ENCODE measurements around the gene ARMC6.

The ARMC6 gene

DNA sequence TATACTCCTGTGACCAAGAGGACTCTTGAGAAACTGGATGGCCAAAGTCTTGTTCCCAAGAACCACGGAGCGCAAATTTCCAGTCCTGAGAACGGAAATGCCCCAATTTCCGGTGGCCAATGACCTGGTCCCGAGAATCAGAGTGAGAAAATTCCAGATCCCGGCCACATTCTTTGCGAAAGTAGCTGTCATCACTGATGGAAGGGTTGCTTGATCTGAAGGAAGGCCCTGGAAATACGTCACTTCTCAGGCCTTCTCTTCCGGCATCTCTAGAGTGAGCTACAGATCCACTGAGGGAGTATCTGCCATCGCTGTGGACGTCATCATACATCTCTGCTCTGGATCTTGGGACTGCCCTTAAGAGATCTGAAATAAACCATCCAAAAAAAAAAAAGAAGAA lies 7.5 kb upstream of the ARMC6 start:
- DNase-seq = no peak

GRCh38 chr19:19026299-19026971 lies 7.0 kb upstream of the ARMC6 start:
- DNase-seq = no peak

GRCh38 chr19:19027228-19027627 lies 6.2 kb upstream of the ARMC6 start:
- DNase-seq = no peak

DNA sequence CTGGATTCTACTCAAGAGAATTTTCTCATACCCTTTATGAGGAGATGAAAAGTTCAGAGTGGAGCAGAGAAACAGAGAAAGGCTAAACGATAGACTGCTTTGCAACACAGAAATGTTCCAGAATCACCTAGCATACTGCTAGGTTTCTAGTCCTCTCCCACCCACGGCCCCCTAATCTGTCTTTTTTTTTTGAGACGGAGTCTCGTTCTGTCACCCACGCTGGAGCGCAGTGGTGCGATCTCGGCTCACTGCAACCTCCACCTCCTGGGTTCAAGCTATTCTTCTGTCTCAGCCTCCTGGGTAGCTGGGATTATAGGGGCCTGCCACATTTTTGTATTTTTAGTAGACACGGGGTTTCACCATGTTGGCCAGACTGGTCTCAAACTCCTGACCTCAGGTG lies 4.9 kb upstream of the ARMC6 start:
- DNase-seq = no peak

DNA sequence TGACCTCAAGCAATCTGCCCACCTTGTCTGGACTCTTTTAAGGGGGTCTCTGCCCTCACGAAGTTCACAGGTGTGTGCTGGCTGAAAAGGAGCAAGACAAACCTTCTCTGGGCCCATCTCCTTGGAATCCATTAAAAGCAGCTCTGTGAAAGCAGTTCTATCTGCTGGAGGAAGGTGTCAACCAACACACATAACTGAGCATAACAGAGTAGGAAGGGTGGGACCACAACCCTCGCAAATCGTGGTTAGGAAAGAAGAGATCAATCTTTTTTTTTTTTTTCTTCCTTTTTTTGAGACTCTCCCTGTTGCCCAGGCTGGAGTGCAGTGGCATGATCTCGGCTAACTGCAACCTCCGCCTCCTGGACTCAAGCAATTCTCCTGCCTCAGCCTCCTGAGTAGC lies 1.5 kb upstream of the ARMC6 start:
- no peak for DNase-seq

- DNase-seq = peak; percentile 93
These were observed 805 bp upstream of the ARMC6 start for GRCh38 chr19:19032420-19033175.

DNA sequence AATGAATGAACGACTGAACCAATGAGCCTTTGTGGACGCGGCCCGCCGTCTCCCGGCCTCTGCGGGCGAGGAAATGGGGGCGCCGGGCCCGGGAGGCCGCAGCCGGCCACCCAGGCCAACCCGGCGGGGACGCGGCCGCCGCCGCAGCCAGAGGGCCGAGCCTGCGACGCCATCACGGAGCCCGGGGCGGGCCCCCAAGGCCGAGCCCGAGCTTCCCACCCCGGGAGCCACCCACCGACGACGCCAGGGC lies 302 bp upstream of the ARMC6 start:
- DNase-seq = no peak

- DNase-seq = peak; percentile 89
These were observed 811 bp downstream of the ARMC6 start for GRCh38 chr19:19034204-19034624.

- peak; percentile 34 for DNase-seq
These were observed 6.5 kb downstream of the ARMC6 start for GRCh38 chr19:19039901-19040300.

DNA sequence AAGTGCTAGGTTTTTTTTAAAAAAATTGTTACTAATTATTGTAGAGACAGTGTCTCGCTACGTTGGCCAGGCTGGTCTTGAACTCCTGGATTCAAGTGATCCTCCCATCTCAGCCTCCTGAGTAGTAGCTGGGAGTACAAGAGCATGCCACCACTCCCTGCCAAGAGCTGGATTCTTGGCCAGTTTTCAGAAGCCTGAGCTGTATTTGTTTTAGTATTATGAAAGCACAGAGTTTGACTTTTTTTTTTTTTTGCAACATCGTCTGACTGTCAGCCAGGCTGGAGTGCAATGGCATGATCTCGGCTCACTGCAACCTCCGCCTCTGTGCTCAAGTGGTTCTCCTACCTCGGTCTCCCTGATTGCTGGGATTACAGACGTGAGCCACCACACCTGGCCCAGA lies 7.0 kb downstream of the ARMC6 start:
- DNase-seq = no peak

DNA sequence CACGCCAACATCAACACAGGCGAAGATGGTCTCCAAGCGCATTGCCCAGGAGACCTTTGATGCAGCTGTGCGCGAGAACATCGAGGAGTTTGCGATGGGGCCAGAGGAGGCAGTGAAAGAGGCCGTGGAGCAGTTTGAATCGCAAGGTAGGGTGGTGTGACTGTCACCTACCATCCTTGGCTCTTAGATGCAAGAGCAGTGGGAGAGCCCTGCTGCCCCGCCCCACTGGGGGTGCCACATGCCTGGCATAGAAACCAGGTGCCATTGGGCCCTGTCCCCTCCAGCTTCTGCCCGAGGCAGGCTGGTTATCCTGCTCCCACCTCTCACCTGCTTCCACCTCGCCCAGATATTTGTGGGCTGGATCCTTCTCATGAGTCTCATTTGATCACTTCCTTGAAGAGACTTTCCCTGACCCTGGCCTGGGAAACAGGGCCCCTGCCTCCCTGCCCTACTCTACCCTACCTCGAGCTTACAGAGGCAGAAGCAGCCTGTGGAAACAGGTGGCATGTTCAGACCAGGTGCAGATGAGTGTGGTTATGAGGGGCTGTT lies 9.4 kb downstream of the ARMC6 start:
- no peak for DNase-seq

DNA sequence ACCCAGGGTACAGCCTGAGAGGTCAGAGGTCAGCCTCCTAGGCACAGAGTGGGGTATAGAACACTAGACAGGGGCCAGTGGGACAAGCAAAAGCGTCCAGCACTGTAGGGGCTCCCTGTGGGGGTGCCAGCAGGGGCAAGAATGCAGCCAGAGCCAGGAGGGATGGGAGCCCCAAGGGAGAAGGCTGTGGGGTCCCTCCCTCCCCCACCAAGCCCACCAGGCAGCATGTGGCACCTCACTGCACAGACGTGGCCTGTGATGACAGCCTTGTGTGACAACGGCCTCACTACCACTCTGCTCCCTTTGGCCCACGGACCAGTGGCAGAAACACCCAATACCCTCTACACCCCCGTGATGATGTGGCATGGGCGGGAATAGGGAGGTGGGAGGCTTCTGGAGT lies 10.1 kb downstream of the ARMC6 start:
- DNase-seq = no peak

DNA sequence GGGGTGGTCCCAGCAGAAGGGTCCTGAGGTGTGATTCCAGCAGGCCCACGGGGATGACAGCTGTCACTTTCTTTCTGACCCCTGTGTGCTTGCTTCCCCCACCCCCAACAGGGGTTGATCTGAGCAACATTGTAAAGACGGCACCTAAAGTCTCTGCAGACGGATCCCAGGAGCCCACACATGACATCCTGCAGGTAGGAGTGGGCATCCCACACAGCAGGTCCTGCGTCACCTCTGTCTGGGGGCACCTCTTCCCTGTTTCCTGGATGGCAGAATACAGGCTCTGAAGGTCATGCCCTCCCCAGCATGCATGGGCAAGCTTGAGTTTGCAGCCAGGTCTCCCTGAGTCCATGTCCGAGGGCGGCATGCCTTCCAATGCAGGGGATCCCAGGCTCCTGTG lies 10.5 kb downstream of the ARMC6 start:
- no peak for DNase-seq

- DNase-seq = no peak
These were observed 16.0 kb downstream of the ARMC6 start for GRCh38 chr19:19049406-19049805.

DNA sequence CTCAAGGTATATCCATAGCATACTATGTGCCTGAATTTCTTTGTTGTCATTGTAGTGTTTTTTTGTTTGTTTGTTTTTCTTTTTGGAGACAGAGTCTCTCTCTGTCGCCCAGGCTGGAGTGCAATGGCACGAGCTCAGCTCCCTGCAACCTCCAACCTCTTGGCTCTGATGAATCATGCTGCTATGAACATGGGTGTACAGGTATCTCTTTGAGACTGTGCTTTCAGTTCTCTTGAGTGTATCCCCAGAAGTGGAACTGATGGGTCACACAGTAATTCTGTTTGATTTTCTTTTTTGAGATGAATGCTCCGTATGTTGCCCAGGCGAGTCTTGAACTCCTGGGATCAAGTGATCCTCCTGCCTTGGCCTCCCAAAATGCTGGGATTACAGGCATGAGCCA lies 16.7 kb downstream of the ARMC6 start:
- no peak for DNase-seq

DNA sequence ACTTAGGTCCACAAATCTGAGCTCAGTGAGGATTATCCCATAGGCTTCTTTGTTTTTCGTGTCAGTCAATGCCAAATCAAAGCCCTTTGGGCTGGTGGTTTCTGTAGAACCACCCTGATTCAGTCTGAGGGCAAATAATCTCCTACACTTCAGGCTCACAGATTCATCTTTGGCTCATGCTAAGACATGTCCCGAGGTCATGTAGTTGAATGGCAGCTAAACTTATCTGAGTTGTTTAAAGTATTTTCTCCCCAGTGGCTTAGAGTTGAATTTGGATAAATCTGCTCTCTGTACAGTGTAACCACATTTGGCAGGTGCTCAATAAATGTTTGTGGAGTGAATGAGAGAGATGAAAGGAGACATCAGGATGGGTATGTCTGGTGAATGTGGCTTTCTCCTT lies 17.3 kb downstream of the ARMC6 start:
- no peak for DNase-seq

- DNase-seq = no peak
These were observed 18.2 kb downstream of the ARMC6 start for GRCh38 chr19:19051478-19052213.

DNA sequence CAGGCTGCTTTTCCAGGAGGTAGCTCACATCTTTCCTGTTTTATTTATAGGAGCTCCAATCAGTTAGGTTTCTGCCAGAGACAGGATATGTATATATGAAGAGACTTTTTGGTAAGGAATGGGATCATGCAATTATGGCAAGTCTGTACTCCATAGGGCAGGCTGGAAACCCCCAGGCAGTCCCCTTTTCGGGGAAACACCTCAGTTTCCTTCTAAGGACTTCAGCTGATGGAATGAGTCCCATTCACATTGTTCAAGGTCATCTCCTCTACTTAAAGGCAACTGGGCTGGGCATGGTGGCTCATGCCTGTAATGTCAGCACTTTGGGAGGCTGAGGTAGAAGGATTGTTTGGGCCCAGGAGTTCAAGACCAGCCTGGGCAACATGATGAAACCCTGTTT lies 19.5 kb downstream of the ARMC6 start:
- no peak for DNase-seq

DNA sequence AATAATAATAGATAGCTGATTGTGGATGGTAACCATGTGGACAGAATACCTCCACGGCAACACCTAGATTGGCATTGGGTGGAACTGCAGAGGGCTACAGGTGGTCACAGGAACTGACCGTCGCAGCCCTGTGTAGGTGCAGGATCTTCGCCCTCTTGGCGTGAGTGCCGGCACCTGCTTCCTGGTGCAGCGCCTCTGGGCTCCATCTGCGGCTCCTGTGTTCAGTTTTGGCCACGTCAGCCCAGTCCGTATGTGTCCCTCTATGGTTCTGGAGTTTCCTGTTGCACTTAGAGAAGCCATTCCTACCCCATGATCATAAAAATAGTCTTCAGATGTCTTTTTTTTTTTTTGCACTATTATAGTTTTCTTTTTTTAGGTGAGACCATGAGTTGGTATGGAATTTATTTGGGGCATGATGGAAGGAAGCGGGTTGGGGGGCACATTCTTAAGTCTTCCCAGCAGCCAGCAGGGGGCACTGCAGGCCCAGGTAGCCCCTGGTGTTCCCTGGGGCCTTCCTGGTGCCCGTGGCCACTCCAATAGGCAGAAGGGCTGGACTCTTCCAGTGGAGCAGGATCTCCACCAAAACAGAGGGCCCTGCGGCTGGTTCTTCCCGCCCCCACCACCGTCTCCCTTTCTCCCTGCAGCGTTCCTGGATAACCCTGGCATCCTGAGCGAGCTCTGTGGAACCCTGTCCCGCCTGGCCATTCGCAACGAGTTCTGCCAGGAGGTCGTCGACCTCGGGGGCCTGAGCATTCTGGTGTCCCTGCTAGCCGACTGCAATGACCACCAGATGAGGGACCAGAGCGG lies 20.3 kb downstream of the ARMC6 start:
- DNase-seq = peak; percentile 45

DNA sequence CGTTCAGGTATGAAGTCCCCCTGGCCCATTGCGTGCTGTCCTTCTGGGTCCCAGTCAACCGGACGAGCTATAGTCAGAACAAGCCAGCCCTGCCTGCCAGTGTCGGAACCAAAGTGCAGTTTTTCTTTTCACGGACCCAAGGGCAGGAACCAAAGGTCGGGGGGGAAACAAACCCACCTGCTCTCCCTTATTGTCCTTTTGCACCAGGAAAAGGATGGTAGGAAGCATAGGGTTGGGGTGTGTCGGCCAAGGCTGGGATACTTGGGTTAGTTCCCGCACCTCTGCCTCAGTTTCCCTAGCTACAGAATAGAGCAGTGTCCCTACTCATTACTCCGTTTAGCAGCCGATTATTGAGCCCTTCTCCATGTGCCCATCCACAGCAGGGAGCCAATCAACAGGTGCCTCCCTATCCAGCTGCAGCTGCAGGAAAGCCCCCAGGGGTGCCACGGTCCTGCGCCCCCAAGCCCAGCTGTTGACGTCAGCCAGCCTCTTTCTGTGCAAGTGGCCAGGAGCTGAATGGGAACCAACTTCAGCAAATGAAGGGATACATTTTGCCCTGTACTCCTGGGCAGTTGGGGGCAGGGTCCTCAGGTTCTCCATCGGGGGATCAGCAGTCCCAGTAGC lies 21.0 kb downstream of the ARMC6 start:
- no peak for DNase-seq

GRCh38 chr19:19054939-19055440 lies 21.6 kb downstream of the ARMC6 start:
- DNase-seq = no peak

DNA sequence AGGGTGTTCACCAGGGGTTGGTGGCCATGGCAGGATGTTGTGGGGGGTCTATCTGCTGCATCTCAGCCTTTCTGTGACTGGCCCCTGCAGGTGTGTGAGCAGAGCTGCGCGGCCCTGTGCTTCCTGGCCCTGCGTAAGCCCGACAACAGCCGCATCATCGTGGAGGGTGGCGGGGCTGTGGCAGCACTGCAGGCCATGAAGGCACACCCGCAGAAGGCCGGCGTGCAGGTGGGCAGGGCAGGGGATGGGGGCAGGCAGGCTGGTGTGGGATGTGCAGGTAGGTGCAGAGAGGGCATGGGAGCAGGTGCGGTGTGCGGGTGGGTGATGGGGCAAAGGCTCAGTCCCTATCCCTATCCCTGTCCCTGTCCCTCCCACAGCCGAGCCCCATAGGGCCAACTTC lies 22.3 kb downstream of the ARMC6 start:
- DNase-seq = no peak

All from activated CD4-positive, alpha-beta T cell treated with anti-CD3 and anti-CD28 coated beads, Interleukin-2, Interleukin-6, amounts not matched to agents 100 ng/mL and 50 ng/mL, durations not matched to agents 16 hours and 8 hours (primary cell).